ENCODE data around the gene PES1.

DNA sequence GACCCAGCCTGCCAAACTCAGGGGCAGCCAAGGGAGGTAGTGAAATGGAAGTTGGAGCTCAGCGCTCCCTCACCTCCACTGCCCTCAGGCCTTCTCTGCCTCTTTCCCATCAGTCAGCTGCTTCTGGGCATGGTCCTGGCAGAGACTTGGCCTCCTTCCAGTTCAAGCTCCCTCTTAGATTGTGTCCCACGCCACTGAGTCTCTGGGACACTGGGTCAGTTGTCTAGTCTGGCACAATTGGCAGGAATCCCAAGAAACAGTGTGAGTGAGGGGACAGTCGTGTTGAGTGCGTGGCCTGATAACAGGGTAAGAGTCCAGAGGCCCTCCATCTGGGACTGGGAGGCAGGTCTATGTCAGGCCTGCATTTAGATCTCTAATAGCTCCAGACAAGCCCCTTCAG lies 36.8 kb upstream of the PES1 start:
- no peak for TF ChIP-seq POLR2A (IDR thresholded peaks at IDR 0.05)
- TF ChIP-seq CTCF (IDR thresholded peaks at IDR 0.05): no peak
